GM19324 (cell line): ENCODE results near the gene KCNF1.

ENCODE experiments used
- ATAC-seq: cut with Tn5 transposase; IDR thresholded peaks from one replicate; pipeline ENCODE4 v1.9.1; 2021; ENCODE audit warnings: mild to moderate bottlenecking, moderate library complexity; ENCODE audit not compliant: unreplicated experiment, low FRiP score

The KCNF1 gene

DNA sequence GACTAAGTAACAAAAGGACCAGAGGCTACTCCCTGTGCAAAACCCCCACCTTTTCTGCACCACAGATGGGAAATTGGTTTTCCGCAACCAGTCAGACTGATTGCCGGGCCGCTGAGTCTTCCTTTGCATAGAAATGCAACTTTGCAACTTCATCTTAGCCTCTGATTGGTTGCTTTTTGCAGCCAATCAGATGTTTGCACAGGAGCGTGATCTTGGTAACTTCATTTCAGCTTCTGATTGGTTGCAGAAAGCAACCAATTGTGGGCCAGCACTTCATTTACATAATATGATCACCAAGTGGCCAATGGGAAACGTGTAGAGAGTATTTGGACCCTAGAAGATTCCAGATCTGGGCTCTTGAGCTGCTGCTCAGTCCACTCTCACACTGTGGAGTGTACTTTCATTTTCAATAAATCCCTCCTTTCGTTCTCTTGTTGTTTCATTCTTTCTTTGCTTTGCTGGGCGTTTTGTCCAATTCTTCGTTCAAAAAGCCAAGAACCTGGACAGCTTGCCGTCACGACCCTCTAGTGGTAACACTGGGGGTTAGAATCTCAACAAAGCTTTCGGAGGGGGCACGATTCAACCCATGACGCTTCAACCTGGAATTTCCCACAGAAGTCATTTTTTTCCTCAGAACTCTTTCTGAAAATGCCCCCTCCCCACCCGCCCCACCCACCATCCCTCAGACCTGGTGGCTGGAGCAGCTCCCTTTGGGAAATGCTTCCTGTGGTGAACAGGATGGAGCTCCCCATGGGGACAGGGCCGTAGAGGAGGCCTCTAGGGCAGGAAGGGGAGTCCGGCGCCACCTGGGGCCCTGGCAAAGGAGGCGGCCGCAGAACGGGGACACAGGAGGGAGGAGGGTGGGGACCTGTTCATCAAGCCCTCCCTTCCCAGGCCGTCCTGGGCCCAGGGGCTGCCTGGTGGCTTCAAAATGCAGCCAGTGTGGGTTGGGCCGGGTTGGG is 31.8 kb upstream of the KCNF1 start:
- no peak for ATAC-seq

DNA sequence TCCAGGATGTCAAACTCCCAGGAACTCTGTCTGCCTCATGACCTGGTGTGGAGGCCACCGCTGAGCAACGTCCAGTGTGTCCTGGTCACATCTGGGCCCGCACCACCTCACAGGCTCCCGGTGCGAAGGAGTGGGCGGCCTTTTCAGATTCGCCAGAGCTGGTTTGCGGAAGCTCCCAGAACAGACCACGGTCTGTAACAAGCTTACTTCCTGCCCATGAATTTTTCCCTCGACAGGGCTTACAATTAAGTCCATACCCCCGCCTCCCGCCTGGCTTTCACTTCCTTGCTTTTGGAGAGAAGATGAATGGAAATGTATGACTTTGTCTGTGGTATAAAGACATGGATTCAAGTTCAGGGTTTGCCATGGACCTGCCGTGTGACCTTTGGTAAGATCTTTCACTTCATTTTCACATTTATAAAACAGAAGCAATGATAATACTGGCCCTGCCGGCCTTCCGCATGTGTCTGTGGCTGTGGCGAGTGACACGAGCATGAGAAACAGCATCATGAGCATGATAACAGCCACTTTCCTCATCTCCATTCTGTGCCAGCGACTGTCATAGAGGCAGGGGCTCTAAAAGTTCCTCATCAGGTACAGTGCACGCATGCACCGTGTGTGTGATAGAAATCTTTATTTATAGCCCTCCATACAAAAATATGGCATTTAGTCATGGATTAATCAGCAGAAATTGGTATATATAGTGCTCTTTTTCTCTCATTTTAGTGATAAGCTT is 31.0 kb upstream of the KCNF1 start:
- ATAC-seq = peak; percentile 46

DNA sequence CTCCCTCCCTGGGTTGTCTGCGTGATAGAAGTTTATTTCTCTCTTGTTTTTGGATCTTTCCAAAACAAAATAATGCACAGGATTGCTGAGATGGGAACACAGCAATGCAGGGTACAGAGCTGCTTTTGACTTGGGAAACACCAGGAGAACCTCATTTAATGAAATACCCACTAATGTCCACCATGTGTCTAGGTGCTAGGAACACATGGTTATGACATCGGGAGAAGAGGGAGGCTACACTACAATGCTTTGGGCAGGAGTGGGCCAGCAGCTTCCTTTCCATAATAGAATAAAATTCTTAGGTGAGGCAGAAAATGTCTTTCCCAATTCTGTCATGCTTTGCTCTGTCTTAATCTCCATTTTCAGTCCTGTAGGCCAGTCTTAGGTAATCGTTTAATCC is 29.2 kb upstream of the KCNF1 start:
- ATAC-seq = no peak

DNA sequence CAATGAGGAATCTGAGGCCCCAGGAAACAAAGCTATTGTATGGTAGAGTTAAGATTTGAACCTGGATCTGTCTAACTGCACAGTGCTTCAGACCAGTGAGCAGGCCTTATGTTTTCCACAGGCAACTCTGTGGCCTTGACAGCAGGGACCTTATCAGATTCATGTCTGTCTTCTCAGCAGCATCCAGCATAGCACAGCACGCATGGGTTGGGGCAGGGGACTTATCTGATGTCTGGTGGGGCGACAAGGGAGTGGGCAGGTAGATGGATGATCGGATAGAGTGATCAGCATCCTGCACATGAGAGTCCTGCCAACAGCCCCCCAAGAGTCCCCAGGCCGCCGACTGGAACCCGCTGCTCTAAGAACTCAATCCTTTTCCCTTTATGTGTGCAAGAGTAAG is 28.7 kb upstream of the KCNF1 start:
- no peak for ATAC-seq

DNA sequence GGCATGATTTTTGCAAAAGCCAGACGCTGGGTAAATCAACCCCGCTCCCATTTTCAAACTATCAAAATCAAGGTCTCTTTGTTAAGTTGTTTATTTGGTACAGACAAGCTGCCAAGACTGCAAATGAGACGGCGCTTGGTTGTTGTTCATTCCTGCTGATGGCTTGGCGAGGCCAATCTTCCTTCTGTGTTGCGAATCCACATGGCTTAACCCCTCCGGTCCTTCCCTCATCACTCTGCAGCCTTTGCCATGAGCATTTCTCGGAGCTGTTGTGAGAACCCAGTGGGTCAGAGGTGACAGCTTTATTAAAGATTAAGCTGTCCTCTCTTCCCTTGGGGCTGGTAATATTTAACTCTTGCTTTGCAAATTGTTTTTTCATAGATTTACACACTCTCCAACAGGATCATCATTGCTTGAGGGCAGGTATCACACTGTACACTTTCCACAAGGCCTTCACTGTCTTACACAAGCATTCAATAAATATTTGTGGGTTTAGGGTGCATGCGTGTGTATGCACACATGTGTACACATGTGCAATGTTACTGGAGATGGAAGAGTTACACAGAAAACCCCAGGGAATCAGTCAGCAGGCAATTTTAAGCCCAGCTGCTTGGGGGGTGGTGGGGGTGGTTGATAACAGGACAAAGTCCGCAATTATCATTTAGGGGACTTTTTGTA is 27.8 kb upstream of the KCNF1 start:
- no peak for ATAC-seq

DNA sequence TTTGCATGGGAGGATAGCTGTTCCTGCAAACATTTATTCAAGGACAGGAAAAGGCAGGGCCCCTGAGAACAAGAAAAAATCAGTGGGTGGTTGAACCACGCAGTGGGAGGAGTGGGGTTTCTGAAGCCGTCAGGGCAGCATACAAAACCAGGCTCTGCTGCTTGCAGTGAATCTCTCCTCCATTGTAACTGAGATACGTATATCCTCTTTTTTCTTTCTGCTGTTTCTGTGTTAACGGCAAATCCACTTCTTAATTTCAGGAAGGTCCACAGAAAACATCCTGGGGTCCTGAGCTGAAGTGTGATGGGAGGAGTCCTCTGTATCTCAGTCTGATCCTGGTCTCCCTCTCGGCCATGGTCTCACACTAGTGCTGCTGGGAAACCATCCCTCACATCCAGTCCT is 27.2 kb upstream of the KCNF1 start:
- ATAC-seq = no peak

DNA sequence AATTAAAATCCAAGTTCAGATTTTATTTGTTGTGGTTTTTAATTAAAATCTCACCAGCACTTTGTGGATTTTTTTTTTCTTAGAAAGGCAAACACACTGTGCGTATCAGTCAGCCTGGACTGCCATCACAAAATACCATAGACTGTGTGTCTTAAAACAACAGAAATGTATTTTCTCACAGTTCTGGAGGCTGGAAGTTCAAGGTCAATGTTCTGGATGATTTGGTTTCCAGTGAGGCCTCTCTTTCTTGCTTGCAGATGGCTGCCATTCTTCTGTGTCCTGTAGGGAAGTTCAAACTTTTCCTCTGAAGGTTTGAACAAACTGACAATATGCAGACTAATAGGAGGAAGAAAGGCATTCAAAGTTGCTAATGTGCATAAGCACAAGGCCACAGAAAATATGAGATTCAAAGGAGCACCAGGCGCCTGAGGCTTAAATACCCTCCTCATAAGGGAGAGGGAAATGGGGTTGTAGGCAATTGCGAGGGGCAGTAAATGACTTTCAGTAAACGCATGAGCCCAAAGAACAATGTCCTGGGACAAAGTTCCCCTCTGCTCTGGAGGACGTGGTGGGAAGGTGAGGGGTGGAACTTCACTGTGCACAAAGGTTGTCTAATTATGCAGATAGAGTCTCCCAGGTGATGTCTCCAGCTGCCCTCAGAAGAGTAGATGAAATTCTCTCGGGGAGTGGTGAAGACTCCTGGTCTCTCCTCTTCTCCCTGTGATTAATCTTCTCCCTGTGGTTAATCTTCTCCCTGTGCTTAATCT is 26.5 kb upstream of the KCNF1 start:
- ATAC-seq = no peak

DNA sequence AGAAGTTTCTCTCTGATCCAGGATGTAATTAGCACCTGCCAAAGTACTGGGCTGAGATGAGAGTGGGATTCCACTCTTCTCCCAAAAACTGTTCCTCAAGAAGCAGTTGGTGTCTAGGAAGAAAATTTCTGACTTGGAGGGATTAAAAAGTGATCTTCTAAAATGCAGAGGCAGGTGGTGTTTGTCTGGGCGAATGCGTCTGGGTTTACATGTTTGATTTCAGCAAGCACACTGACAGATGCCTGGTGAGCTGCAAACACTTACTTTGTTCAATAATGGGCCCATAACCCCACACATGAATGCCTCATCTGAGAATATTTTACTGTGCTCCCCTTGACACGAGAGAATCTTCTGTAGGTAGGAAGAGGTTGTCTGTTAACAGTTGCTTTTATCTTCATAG is 24.3 kb upstream of the KCNF1 start:
- no peak for ATAC-seq

DNA sequence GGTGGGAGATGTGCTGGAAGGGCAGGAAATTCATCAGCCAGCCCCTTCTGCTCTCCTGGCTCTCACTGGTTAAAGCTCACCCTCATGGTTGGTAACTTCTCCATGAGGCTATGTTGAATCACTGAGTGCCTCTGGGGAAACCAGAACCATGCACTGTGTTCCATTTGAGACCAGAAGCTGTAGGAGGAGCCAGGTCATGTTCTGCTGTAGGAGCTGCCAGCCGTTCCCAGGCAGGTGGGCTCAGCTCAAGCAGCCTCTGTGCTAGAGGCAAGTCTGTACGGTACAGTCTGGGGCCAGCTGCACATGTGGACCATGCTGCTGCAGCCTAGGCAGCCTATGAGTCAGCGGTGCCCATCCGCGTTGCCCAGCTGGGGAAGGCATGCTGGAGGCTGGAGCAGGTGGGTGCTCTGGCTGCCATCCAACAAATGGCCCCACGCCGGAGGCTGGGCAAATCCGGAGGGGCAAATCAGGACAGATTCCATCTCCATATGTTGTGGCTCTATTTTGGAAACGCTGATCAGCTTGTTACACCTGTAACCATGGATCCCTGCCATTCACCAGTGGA is 22.0 kb upstream of the KCNF1 start:
- ATAC-seq = no peak

DNA sequence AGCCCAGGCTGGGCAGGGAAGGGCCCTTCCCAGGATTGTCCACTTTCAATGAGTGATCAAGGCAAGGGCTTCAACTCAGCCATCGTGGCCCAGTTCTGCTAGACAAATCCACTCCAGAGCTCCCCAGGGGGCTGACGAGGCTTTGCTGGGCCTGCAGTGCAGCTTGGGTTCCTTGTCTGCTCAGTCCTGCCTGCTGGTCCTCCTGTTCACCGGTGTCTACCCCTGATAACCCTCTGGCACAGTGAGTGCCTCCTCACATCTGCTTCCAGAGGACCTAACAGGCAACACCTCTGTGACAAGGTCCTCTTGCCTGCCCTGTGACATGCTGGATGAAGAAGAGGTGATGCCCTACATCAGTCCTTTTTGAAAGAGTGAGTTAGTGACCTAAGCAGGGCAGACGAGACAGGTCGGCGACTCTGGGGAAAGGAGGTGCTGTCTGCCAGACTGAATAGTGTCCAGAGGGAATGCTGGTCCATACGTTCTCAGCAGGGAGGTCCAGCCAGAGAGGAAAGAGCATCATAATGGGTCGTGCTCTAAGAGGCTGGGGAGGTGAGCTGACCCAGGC is 20.9 kb upstream of the KCNF1 start:
- ATAC-seq = no peak

DNA sequence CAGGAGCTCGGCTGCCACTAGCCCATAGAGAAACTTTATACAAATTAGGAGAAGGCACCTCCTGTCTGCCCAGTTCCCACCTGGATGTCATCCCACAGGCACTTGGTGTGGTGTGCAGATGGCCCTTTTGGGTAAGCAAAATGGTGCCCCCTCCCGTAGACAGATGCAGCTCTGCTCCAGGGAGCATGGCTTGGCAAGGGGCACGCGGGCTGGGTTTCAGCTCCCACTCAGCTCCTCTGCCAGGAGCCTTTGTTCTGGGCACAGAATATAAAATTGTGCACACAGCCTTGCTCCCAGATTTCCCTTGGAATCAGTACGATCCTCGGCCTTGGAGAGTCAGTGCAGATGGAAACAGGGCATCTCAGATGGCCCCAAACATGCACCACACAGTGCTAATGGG is 20.3 kb upstream of the KCNF1 start:
- ATAC-seq = no peak

DNA sequence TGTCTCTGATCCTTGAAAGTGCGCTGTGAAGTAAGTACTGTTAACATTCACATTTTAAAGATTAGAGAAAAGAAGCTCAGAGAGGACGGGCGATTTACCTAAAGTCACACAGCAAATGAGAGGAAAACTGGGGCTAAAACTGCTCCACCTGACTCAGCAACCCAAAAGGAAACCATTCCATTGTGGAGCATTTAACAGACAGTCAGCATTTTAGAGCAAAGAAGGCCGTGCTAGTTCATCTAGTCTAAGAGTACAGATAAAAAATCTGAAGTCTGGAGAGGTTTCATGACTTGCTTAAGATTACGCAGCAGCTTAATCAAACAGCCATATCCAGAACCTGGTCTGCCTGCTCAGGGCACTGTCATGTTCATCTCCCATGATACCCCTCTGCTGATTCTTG is 19.9 kb upstream of the KCNF1 start:
- no peak for ATAC-seq

DNA sequence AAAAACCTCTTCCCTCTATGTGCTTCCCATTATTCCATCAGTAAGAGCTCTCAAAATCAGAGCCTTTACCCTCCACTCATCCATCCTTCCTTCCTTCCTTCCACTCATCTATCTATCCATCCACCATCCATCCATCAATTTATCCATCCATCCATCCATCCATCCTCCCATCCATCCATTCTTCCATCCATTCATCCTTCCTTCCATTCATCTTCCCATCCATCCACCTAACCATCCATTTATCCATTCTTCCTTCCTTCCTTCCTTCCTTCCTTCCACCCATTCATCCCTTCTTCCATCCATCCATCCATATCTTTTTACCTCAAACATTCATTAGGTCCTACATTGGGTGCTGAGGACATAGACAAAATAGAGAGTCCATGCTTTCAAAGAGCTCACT is 19.4 kb upstream of the KCNF1 start:
- ATAC-seq = no peak

DNA sequence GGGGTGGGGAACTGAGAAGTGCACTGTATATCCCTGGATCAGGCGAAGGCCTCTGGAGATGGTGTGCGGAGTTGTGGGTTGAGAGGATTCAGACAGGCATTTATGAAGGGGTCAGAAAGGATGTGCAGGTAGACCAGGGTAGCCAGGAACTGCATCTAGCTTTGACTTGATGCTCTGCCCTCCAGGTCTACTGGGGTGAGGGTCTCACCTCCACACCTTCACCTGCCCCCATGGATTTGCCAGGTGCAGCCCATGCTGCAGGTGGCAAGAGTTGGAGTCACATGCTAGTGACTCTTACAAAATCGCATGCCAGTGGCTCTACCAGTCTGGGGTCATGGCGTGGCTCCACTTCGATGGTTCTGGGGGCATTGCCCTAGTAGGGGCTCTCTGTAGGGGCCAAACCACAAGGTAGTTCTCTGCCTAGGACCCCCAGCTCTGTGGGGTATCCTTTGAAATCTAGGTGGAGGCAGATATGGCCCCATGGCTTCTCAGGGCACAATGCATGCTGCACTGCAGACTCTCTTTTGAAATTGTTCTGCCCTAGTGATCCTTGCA is 18.9 kb upstream of the KCNF1 start:
- ATAC-seq = no peak

DNA sequence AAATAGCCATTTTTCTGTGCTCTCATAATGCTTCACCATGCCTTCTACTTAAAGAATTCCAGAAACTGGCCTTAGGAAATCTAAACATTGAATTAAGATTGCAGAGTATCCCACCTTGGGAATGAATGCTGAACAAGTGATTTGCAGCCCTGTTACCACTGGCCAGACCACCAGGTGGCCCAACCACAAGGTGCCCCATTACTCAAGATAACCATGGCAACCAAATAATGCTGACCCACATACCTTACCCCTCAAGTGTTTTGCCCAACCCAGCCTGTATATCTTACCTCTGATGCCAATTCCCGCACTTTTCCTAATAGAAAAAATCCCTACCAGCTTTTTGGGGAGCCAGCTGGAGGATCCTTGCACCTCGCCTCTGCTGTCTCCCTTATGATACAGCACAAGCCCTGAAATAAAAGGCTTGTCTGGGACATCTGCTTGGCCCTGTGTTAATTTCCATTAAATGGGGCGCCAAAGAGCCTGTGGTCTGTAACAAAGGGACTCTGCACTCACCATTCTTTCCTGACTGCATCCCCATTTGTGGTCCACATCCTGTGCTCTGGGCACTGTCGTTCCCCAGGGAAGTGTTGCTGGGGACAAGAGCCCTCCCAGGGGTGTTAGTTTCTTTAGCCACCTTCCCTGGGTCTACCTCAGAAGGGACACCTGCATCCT is 17.3 kb upstream of the KCNF1 start:
- ATAC-seq = no peak

DNA sequence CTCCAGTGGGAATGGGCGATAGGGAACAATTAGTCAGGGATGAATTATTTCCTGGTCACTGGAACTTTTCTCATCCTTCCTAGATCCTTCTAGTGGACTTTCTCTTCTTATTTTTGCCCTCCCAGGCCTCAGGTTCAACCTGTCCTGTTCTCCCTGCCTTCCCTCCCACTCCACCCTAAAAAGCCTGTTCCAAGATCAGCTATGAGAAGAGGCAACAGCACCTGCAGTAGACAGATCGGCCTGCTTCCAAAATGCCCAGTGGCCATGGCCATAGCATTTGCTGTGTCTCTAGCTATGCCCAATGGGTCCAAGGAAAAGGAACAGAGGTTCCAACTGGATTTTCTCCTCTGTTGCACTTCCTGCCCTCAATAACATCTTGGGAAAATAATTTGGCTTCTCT is 16.5 kb upstream of the KCNF1 start:
- no peak for ATAC-seq

DNA sequence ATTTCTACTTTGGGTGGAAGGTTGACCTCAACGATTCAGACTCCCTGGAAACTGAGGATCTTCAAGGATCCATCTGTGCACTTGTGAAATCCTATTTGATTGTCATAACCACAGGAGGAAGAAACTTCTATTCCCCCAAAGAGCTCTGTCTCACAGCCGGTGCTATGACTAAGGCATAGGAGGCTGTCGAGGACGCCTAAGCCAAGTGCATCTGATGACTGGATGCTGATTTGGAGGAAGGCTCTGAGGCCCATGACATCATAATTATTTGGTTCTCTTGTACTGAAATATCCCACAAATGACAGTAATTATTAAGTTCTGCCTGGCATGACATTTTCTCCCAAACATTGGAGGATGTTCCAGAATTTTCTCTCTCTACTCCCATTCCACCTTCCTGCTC is 13.8 kb upstream of the KCNF1 start:
- no peak for ATAC-seq

DNA sequence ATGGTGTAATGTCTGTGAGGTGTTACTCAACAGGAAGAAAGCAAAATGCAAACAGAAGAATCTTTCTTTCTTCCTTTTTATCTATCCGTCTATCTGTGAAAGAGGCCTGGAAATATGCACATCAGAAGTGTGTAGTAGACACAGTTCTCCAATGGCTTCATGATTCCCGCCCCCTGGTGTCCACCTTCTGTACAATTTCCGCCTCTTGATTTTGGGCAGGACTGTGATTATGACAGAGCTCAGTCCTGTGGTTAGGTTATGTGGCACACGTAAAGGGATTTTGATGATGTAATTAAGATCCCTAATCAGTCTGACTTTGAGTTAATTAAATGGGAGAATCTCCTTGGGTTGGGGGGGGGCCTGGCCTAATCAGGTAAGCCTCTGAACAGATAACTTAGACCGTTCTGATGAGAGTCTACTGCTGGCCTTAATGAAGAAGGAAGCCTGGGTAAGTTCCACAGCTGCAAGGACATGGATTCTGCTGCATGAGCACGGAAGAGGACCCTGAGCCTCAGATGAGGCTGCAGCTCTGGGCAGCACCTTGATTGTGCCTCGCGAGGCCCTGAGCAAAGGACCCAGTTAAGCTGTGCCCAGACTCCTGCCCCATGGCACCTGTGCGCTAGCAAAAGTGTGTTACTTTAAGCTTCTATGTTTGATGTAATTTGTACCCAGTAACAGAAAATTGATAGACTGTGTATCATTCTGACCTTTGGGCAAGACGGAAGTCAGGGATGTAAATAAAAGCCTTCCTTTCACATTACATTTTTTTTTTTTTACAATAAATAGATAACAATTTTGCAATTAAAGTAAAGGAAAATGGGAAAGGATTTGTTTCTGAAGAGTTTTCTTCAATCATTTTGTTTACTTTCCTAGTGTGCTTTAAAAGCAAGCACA is 11.3 kb upstream of the KCNF1 start:
- ATAC-seq = peak; percentile 49
